Measurements from ENCODE around the gene PGAP6.
A peak's percentile ranks its signal among the peaks of the same experiment; 100 is the strongest.
"Not testable (repeated sequence)": the region's sequence is repeated elsewhere in the genome, so short reads cannot be mapped to it uniquely, and the experiment has no call there.

The PGAP6 gene

DNA sequence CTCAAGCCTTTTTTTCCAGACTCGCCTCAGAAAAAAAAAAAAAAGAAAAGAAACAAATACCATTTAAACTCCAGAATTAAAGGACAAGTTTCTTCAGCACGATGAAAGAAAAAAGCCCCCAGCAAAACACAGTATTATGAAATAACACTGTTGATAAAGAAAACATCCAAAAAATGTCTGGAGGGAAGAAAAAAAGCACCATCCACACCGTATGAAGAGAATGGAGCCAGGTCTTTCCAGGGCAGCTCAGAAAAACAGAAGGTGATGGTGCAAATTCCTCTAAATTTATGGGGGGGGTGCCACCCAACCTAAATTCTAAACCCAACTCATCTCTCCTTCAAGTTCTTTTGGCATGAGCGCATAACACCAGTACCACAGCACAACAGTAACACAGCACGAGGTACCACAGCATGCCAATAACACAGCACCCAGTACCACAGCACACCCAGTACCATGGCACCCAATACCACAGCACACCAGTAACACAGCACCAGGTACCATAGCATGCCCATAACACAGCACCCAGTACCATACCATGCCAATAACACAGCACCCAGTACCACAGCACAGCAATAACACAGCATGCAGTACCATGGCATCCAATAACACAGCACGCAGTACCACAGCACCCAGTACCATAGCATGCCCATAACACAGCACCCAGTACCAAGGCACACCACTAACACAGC lies 48.2 kb downstream of the PGAP6 start:
- H3K4me1 Mint-ChIP-seq, result peaks cover 34% of the 10 kb centered on the region

DNA sequence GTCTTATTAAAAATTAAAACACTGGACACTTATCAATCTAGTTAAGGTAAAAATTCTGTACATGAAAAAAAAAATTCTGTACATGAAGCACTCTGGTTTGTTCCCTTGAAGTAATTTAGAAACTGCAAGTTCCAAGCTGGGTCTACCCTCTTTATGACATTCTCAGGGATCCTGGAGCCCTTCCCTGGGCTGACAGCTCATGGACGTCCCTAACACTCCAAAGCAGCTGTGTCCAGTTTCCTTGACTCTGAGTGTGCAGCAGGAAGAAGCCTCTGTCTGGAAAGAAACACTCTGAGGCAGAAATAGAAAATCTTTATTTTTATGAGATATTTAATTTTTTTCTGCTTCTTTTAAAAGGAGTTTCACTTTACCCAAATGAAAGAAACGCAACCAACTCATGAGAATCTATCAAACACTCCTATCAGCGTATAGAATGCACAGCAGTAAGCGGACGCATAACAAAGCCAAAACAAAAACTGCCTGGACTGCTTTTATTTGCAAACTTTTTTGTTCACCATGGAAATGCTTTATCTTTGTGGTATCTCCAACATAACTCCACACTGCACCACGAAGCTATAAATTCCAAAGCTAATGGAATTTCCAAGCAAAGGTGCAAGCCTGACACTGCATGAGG lies 50.5 kb downstream of the PGAP6 start:
- not testable (repeated sequence) for DNase-seq (ENCODE audit: low spot score in 2 of 2); H3K4me3 Mint-ChIP-seq; H3K27me3 Mint-ChIP-seq; ATAC-seq (ENCODE audit: low read depth); H3K36me3 Mint-ChIP-seq; H3K27ac Mint-ChIP-seq; H3K9me3 Mint-ChIP-seq
- H3K4me1 Mint-ChIP-seq, result peaks cover 31% of the 10 kb centered on the region

More for the DNA sequence above, 48.2 kb downstream of the PGAP6 start:
- Mint-ChIP-seq H3K27me3 (no peaks in the 10 kb centered on the region), H3K4me3 (no peak overlapping the region), H3K27ac (no peak overlapping the region), H3K36me3 (peaks cover 4% of the 10 kb centered on the region), H3K9me3 (no peaks in the 10 kb centered on the region)
- DNase-seq (ENCODE audit: low spot score in 2 of 2) (no peak), ATAC-seq (ENCODE audit: low read depth) (no peak)

DNA sequence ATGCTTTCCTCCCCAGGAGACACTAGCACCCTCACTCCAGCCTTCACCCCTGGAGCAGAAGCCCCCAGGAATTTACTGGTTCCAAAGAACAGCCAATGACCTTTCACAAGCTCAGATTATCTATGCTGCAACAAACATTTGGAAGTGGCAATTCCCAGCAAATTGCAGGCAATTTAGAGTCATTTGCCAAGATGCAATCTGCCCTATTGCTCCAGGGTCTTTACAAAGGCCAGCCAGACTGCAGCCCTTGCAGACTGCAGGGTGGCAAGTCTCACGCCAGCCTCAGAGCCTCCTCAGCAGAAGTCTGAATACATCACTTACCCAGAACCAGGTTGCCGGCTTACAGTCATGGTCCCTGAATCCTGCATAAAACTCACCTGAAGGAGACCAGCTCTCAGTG lies 51.0 kb downstream of the PGAP6 start:
- Mint-ChIP-seq H3K9me3 (no peaks in the 10 kb centered on the region), H3K36me3 (peaks cover 4% of the 10 kb centered on the region), H3K27me3 (no peaks in the 10 kb centered on the region), H3K27ac (no peak overlapping the region), H3K4me1 (peaks cover 28% of the 10 kb centered on the region), H3K4me3 (no peak overlapping the region)
- DNase-seq (ENCODE audit: low spot score in 2 of 2) (no peak), ATAC-seq (ENCODE audit: low read depth) (no peak)

DNA sequence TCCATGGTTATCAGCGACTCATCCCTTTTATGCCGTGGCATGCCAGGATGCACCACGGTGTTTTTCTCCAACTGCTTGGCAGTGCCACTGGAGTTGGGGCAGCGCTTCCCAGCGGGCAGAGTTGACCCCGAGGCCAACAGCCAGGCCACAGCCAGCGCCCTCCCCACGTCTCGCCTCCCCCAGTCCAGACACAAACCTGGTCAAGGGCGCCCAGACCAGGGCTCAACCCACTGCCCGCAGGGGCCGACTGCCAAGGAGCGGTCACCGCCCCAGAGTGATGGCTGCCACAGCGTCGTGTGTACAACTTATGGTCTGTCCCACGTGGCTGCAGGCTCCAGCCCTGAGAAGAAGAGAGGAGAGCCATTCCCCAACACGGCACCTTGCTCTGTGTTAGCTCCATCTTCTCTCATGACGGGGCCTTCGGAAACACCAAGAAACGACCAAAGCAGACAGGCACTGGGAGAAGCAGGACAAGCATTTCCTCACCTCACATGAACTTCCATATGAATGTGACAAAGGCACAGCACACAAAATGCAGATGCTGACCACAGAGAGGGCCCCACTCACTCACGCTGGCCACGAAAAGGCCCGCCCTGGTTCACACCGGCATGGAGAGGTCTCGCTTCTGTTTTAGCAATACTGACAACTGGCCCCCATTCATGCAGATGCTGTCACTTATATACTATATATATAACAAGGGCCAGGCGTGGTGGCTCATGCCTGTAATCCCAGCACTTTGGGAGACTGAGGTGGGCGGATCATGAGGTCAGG lies 56.2 kb downstream of the PGAP6 start:
- peak overlapping the region; percentile 82 for H3K27ac Mint-ChIP-seq
- ATAC-seq (ENCODE audit: low read depth), result no peak
- no peak for DNase-seq (ENCODE audit: low spot score in 2 of 2)
- no peaks in the 10 kb centered on the region for H3K27me3 Mint-ChIP-seq
- no peaks in the 10 kb centered on the region for H3K9me3 Mint-ChIP-seq
- H3K36me3 Mint-ChIP-seq, result peaks cover 2% of the 10 kb centered on the region
- H3K4me1 Mint-ChIP-seq, result peaks cover 28% of the 10 kb centered on the region
- H3K4me3 Mint-ChIP-seq, result peak overlapping the region; percentile 77

DNA sequence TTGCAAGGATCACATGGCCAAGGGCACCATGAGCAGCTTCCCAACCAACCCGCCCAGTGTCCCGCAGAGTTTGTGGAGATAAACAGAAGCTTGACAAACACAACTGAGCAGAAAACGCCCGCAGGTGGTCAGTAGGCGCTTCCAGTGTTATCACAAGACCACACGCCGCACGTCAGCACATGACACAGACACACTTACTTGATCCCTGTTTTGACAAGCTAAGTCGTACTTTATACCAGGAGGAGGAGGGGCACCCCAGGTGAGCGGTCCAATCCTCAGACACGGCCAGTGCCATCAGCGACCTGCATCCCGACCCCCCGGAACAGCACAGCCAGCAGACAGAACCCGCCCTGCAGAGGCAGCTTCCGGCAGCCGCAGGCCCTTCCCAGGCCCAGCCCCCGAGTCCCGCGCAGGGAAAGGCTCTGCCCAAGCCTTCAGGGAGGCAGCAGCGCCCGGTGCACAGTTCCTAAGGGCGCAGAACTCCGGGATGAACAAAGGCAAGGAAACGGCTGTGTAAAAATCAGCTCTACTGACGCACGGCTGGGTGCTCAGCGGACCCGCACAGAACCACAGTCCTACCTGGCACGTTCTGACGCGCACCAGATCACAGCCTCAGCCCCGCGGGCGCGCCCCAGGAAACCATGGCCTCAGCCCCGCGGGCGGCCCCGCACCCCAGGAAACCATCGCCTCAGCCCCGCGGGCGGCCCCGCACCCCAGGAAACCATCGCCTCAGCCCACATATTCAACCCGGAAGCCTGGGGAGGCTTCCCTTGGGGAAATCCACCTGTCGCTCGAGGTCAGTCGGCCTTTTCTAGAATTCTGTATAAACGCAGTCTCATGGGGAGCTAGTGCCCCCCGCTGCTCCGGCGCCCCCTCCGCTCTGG lies 57.1 kb downstream of the PGAP6 start:
- ATAC-seq (ENCODE audit: low read depth) (peak; percentile 88), DNase-seq (ENCODE audit: low spot score in 2 of 2) (peak; percentile 59 to 60)
- Mint-ChIP-seq H3K27ac (peak overlapping the region; percentile 82), H3K4me1 (peaks cover 29% of the 10 kb centered on the region), H3K36me3 (no peaks in the 10 kb centered on the region), H3K9me3 (no peaks in the 10 kb centered on the region), H3K27me3 (no peaks in the 10 kb centered on the region), H3K4me3 (peak overlapping the region; percentile 77)

DNA sequence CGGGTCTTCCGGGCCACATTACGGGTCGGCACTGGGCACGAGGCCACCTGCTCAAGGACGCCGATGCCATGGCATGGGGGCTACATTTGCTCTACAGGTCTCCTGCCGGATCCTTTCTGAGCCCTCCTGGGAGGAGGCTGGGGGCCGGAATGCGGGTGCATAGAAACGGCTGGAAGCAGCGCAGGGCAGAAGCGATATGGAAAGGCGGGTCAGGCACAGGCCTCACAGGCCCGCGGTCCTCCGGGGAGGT lies 57.7 kb downstream of the PGAP6 start:
- peaks cover 30% of the 10 kb centered on the region for H3K4me1 Mint-ChIP-seq
- no peaks in the 10 kb centered on the region for H3K9me3 Mint-ChIP-seq
- no peaks in the 10 kb centered on the region for H3K36me3 Mint-ChIP-seq
- no peaks in the 10 kb centered on the region for H3K27me3 Mint-ChIP-seq
- peak overlapping the region; percentile 82 for H3K27ac Mint-ChIP-seq
- peak overlapping the region; percentile 77 for H3K4me3 Mint-ChIP-seq
- DNase-seq (ENCODE audit: low spot score in 2 of 2), result no peak
- no peak for ATAC-seq (ENCODE audit: low read depth)

DNA sequence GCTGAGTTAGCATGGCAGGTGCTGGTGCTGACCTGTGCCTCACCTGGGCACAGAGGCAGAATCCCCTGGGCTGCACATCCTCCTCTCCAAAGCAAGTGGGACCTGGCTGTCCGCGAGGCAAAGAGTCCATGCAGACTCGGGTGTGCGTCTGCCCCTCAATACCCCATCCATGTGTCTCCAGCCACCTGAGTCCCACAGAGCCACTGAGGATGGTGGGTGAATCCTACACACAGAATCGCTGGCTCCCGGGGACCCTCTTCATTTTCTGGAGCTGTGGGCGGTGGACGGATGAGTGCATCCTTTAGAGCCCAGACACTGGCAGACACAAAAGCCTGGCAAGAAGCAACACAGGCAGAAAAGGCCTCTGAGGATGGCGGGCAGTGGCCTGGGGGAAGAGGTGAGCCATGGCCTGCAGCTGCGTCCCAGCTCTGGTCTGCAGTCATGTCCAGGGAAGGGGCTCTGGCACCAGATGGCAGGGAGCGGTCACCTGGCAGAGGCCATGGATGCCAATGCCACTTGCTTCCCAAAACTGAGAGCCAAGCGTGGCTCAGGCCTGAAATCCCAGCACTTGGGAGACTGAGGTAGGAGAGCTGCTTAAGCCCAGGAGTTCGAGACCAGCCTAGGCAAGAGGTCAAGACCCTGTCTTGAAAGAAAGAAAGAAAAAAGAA lies 59.2 kb downstream of the PGAP6 start:
- ATAC-seq (ENCODE audit: low read depth) (no peak), DNase-seq (ENCODE audit: low spot score in 2 of 2) (no peak)
- Mint-ChIP-seq H3K4me1 (peaks cover 30% of the 10 kb centered on the region), H3K27me3 (no peaks in the 10 kb centered on the region), H3K36me3 (peaks cover 1% of the 10 kb centered on the region), H3K9me3 (no peaks in the 10 kb centered on the region), H3K4me3 (no peak overlapping the region), H3K27ac (peak overlapping the region; percentile 82)

DNA sequence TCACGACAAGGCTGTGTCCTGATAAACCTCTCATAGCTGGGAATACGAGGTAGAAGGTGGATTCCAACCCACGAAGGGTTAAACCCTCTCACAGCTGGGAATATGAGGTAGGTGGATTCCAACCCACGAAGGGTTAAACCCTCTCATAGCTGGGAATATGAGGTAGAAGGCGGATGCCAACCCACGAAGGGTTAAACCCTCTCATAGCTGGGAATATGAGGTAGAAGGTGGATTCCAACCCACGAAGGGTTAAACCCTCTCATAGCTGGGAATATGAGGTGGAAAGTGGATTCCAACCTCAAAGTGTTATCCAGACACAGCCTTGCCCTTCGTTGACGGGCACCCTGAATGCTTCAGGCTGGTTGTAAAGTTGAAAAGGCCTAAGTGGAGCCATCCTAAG lies 60.2 kb downstream of the PGAP6 start:
- DNase-seq (ENCODE audit: low spot score in 2 of 2), result no peak
- ATAC-seq (ENCODE audit: low read depth), result no peak
- peak overlapping the region; percentile 53 for H3K27ac Mint-ChIP-seq
- H3K9me3 Mint-ChIP-seq, result no peaks in the 10 kb centered on the region
- no peak overlapping the region for H3K4me3 Mint-ChIP-seq
- peaks cover 1% of the 10 kb centered on the region for H3K36me3 Mint-ChIP-seq
- peaks cover 30% of the 10 kb centered on the region for H3K4me1 Mint-ChIP-seq
- H3K27me3 Mint-ChIP-seq, result no peaks in the 10 kb centered on the region
